Prostate gland (tissue), 2 donors: ENCODE results near the gene SMCO4. TPM values are rescaled to one million over a fixed set of nuclear protein-coding genes. Genes with fewer than 3 reads are reported as not detected.

Experiments used
- DNase-seq: peaks from one replicate; pipeline ENCODE4 v3.0.0-alpha.2; 2019; ENCODE audit warnings: low spot score
- H3K27ac ChIP-seq, 2 donors: fragments of 200-600 bp; sonication (generic); 2 replicates each; pipeline ENCODE4 v1.5.1; 2017 to 2019
- H3K27me3 ChIP-seq: fragments of 200-600 bp; sonication (generic); replicated peaks from 2 replicates; pipeline ENCODE4 v1.5.1; 2019; ENCODE audit not compliant: insufficient read depth
- H3K36me3 ChIP-seq, 2 donors: fragments of 200-600 bp; sonication (generic); 1 replicate in 1 of 2; 2 replicates in 1 of 2; pipeline versions ENCODE4 v1.5.1 to v1.8.1; 2017 to 2019
- H3K4me1 ChIP-seq: fragments of 200-600 bp; sonication (generic); replicated peaks from 2 replicates; pipeline ENCODE4 v1.5.1; 2019
- H3K4me3 ChIP-seq, 2 donors: fragments of 200-600 bp; sonication (generic); 2 replicates each; pipeline ENCODE4 v1.5.1; 2017 to 2019
- H3K9me3 ChIP-seq: fragments of 200-600 bp; sonication (generic); 2 replicates; pipeline ENCODE4 v1.5.1; 2017
- CTCF ChIP-seq, 4 experiments: fragments of 200-600 bp in 2 of 4; fragments of 450-650 bp in 2 of 4; sonication (generic) in 2 of 4; IDR thresholded peaks; 1 replicate in 3 of 4; 2 replicates in 1 of 4; pipeline ENCODE4 v1.5.1; 2016 to 2019; ENCODE audit warnings: antibody characterized with exemption in 4 of 4, mild to moderate bottlenecking in 2 of 4, moderate library complexity in 2 of 4
- POLR2A ChIP-seq: fragments of 450-650 bp; IDR thresholded peaks from one replicate; pipeline ENCODE4 v1.6.1; 2016; ENCODE audit warnings: antibody characterized with exemption, mild to moderate bottlenecking
- POLR2AphosphoS5 ChIP-seq: sonication (generic); formaldehyde crosslinking; IDR thresholded peaks from one replicate; pipeline ENCODE4 v1.6.1; 2017; ENCODE audit warnings: antibody characterized with exemption
- WGBS: methylation state at CpG from one replicate; pipeline ENCODE4 v1.1.5; 2018; 5-methylcytosine and 5-hydroxymethylcytosine counted together
- intact Hi-C: fragments of 100-400 bp; cut with DNase I; formaldehyde crosslinking; loops from one replicate; pipeline ENCODE4 v1.14.2; 2022
- total RNA-seq, 2 donors: library from RNA; depleted of rRNA; stranded (reverse); fragments of >200 nt; gene quantifications; one replicate each; pipeline ENCODE4 v1.1.0, GENCODE V29; 2016

SMCO4 gene
- total RNA-seq, 2 donors from 2014 or later = 63.8 to 140 TPM

GRCh38 chr11:93563857-93564256 is 20.7 kb upstream of the SMCO4 start:
- TF ChIP-seq POLR2AphosphoS5 = no peak
- TF ChIP-seq CTCF (IDR thresholded peaks at IDR 0.05) = no peak
- no peak for TF ChIP-seq POLR2A

GRCh38 chr11:93560199-93560932 is 17.2 kb upstream of the SMCO4 start:
- WGBS = 51% methylated on average over 3 of the region's 3 CpGs
- H3K4me1 ChIP-seq = no peaks in the 10 kb centered on the region
- TF ChIP-seq POLR2A (no peak), CTCF (IDR thresholded peaks at IDR 0.05) (no peak), POLR2AphosphoS5 (no peak)
- H3K27me3 ChIP-seq = no peaks in the 10 kb centered on the region
- H3K36me3 ChIP-seq = no peaks in the 10 kb centered on the region
- H3K4me3 ChIP-seq = no peak overlapping the region
- intact Hi-C loops = no loop called here
- no peak overlapping the region for H3K27ac ChIP-seq
- H3K9me3 ChIP-seq = no peaks in the 10 kb centered on the region
- DNase-seq = no peak

More at GRCh38 chr11:93563857-93564256, 20.7 kb upstream of the SMCO4 start:
- intact Hi-C loops = no loop called here
- no peaks in the 10 kb centered on the region for H3K4me1 ChIP-seq
- DNase-seq = no peak
- H3K27ac ChIP-seq = no peak overlapping the region
- H3K27me3 ChIP-seq = no peaks in the 10 kb centered on the region
- no peaks in the 10 kb centered on the region for H3K9me3 ChIP-seq
- no peak overlapping the region for H3K4me3 ChIP-seq
- no peaks in the 10 kb centered on the region for H3K36me3 ChIP-seq

- Histone ChIP-seq H3K27me3 (no peaks in the 10 kb centered on the region), H3K36me3 (no peaks in the 10 kb centered on the region), H3K4me3 (no peak overlapping the region), H3K9me3 (no peaks in the 10 kb centered on the region), H3K27ac (no peak overlapping the region), H3K4me1 (no peaks in the 10 kb centered on the region)
- 73% methylated on average over 3 of the region's 3 CpGs for WGBS
- intact Hi-C loops = no loop called here
- TF ChIP-seq CTCF (IDR thresholded peaks at IDR 0.05) = no peak
- no peak for TF ChIP-seq POLR2AphosphoS5
- TF ChIP-seq POLR2A = no peak
- DNase-seq = no peak
These were observed 16.5 kb upstream of the SMCO4 start for GRCh38 chr11:93559681-93560080.

- H3K4me3 ChIP-seq = no peak overlapping the region
- intact Hi-C loops = no loop called here
- no peak for DNase-seq
- no peak for TF ChIP-seq CTCF (IDR thresholded peaks at IDR 0.05)
- no peak for TF ChIP-seq POLR2AphosphoS5
- no peak for TF ChIP-seq POLR2A
- H3K36me3 ChIP-seq = no peaks in the 10 kb centered on the region
- H3K4me1 ChIP-seq = no peaks in the 10 kb centered on the region
- 90% methylated on average over 1 of the region's 1 CpG for WGBS
- H3K27me3 ChIP-seq = no peaks in the 10 kb centered on the region
- H3K27ac ChIP-seq = no peak overlapping the region
- H3K9me3 ChIP-seq = no peaks in the 10 kb centered on the region
These were observed 9.7 kb upstream of the SMCO4 start for GRCh38 chr11:93552874-93553273.

GRCh38 chr11:93549976-93550375 is 6.8 kb upstream of the SMCO4 start:
- Histone ChIP-seq H3K4me3 (no peak overlapping the region), H3K9me3 (no peaks in the 10 kb centered on the region), H3K27ac (no peak overlapping the region), H3K36me3 (no peaks in the 10 kb centered on the region), H3K4me1 (no peaks in the 10 kb centered on the region), H3K27me3 (no peaks in the 10 kb centered on the region)
- WGBS = 55% methylated on average over 4 of the region's 4 CpGs
- intact Hi-C loops = no loop called here
- DNase-seq = no peak
- no peak for TF ChIP-seq POLR2A
- no peak for TF ChIP-seq CTCF (IDR thresholded peaks at IDR 0.05)
- TF ChIP-seq POLR2AphosphoS5 = no peak
